IPS-11a (cell line): Measurements from ENCODE around the gene RPL22L1.
"Not testable (repeated sequence)": the region's sequence is repeated elsewhere in the genome, so short reads cannot be mapped to it uniquely, and the experiment has no call there.

Source experiments
- H3K4me3 ChIP-seq: one replicate; pipeline ENCODE4 v1.5.1; 2013; ENCODE audit warnings: low read depth, low read length, control low read depth

RPL22L1 gene

DNA sequence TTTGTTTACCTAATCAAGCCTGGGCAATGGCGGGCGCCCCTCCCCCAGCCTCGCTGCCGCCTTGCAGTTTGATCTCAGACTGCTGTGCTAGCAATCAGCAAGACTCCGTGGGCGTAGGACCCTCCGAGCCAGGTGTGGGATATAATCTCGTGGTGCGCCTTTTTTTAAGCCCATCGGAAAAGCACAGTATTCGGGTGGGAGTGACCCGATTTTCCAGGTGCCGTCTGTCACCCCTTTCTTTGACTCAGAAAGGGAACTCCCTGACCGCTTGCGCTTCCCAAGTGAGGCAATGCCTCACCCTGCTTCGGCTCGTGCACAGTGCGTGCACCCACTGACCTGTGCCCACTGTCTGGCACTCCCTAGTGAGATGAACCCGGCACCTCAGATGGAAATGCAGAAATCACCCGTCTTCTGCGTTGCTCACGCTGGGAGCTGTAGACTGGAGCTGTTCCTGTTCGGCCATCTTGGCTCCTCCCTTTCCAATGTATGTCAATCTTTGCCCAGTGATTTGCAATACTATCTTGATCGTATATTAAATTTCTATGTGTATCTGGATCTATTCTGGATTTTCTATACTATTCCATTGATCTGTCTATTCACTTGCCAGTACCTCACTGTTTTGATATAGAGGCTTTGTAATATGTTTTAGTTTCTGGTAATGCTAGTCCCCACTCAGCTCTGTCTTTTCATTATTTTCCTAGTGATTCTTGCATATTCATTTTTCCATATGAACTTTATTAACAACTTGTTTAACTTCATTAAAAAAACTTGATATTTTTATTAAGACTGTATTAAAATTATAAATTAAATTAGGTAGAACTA is 14.3 kb upstream of the RPL22L1 start:
- not testable (repeated sequence) for H3K4me3 ChIP-seq

DNA sequence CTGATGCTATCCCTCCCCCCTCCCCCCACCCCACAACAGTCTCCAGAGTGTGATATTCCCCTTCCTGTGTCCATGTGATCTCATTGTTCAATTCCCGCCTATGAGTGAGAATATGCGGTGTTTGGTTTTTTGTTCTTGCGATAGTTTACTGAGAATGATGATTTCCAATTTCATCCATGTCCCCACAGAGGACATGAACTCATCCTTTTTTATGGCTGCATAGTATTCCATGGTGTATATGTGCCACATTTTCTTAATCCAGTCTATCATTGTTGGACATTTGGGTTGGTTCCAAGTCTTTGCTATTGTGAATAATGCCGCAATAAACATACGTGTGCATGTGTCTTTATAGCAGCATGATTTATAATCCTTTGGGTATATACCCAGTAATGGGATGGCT is 8.7 kb upstream of the RPL22L1 start:
- H3K4me3 ChIP-seq, result not testable (repeated sequence)

DNA sequence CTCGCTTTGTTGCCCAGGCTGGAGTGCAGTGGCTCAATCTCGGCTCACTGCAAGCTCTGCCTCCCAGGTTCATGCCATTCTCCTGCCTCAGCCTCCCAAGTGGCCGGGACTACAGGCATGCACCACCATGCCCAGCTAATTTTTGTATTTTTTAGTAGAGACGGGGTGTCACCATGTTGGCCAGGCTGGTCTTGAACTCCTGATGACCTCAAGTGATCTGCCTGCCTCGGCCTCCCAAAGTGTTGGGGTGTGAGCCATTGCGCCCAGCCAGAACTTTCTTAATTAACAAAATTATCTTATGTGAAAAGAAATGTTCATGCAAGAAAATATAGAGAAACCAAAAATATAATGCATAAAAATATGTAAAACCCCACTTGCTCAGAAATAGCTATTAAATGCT is 7.3 kb upstream of the RPL22L1 start:
- not testable (repeated sequence) for H3K4me3 ChIP-seq

DNA sequence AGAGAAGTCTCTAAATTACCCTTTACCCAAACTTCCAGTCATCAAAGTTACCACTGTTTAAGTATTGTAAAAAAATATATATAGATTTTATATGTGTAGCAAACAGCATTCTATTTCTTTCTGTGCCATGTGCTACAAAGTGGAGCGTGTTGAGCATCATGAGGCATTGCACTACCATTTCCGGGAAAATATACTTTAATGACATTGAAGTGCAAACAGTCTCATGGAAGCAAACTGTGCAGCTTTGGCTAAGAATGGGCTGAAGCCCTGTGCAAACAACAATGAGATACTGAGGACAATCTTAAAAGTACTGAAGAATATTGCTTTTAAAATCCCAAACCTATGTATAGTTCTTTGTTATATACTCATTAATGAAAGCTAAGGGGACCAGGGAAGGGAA is 6.5 kb upstream of the RPL22L1 start:
- no peak overlapping the region for H3K4me3 ChIP-seq

DNA sequence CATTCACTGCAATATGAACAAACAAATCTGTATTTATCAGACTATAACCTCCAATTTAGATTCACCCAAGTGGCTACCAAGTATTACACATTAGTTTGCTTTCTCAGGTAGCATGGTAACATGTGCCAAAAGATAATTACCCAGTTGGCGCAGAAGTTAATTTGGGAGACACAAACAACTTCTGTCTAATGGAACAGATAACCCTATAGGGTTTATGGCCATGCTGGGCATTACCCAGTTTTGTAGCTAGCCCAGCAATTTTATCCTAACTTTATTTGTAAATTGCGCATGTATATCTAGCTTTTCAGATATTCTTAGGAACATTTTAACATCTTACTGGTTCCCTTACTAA is 780 bp downstream of the RPL22L1 start:
- peak overlapping the region; percentile 97 for H3K4me3 ChIP-seq

DNA sequence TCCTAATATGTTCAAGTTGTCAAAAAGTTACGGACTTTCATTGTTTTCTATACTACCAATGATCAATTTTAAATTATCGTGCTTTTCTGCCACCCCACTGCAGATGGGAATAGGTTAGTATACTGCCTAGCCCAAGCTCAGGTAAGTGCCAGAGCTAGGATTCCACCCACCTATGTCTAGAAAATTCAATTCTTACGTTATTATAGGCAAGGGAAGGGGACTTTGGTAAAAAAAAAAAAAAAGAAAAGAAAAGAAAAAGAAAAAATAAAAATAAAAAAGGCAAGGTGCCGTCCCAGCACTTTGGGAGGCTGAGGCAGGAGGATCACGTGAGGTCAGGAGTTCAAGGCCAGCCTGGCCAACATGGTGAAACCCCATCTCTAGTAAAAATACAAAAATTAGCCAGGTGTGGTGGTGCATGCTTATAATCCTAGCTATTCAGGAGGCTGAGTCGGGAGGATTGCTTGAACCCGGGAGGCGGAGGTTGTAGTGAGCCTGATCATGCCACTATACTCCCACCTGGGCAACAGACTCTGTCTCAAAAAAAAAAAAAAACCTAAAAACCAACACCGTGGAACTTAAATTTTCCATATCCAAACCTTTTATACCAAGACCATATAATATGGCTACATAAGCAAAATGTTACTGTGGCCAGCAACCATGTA is 1.3 kb downstream of the RPL22L1 start:
- H3K4me3 ChIP-seq, result peak overlapping the region; percentile 97

DNA sequence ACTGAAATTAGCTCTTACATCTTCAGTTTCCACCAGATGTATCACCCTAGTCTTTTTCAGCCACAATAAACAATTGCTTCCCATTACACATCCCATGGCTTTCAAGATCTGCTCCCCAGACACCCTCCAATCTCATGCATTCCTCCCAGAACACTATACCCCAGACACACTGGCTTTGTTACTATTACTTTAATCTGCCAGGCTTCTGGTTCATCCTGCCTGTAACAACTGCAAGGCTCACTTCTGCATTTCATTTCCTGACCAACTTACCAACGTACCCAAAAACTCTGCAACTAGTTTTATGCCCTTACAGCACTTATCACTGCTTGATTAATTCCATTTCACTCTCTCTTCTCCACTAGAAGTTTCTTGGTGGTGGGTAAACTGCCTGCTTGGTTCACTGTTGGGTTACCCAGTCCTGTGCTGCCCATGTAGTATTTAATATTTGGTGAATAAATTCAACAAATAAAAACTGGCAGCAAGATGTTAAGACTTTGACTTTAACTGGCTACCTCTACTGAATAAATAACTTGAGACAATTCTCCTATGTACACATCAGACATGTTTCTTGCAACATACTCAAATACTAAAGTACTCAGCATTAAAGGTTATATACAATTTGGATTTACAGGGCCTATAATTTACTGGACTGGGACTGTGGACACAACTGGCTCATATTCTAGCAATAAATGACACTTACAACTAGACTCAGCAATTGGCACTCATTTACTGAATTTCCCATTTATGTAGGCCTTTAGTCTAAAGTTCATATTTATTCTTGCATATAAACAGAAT is 2.7 kb downstream of the RPL22L1 start:
- no peak overlapping the region for H3K4me3 ChIP-seq

DNA sequence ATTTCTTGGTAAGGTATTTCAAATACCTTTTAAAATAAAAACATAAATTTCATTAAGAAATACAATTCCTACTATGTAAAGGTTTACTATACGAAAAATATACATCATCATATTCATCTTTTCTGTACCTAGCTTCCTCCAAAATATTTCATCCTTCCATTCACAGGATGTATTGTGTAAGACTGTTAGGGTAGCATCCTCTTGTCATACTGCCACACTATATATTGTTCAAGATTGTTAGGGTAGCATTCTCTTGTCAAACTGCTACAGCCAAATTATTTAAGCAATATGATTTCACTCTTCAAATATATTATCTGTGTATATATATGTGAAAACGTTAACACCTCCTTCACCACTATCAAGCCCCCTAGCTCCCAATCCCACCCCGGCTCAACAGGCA is 3.5 kb downstream of the RPL22L1 start:
- H3K4me3 ChIP-seq, result no peak overlapping the region

DNA sequence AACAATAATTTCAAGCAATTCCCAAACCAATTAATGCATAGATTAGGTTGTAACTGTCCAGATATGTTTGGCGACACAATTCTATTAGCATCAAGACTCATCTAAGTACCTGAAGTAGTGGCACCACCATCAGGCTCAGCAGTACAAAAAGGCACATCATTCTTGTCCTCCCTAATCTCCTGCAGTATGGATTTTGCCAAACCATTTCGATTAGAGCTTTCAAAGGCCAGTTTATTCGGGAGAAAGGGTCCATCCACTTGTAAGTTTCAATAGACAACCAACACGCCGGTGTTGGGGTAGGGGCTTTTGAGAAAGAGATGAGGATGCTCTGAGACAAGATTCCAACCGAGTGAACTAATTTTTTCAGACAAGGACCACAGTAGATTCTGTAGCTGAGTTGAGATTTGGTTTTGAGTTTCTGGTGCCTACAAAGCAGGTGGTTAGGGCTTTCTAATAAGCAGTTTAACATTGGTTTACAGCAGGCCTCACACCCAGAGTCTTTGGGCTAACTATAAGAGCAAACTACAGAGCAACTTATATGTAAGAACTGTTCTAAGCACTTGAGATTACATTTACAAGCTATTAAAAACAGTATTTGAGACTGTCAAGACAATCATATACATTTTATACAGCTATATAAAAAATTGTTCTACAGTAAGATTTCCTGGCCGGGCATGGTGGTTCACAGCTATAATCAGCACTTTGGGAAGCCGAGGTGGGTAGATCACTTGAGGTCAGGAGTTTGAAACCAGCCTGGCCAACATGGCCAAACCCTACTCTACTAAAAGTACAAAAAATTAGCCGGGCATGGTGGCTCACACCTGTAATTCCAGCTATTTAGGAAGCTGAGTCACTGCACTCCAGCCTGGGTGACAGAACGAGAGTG is 4.5 kb downstream of the RPL22L1 start:
- no peak overlapping the region for H3K4me3 ChIP-seq

DNA sequence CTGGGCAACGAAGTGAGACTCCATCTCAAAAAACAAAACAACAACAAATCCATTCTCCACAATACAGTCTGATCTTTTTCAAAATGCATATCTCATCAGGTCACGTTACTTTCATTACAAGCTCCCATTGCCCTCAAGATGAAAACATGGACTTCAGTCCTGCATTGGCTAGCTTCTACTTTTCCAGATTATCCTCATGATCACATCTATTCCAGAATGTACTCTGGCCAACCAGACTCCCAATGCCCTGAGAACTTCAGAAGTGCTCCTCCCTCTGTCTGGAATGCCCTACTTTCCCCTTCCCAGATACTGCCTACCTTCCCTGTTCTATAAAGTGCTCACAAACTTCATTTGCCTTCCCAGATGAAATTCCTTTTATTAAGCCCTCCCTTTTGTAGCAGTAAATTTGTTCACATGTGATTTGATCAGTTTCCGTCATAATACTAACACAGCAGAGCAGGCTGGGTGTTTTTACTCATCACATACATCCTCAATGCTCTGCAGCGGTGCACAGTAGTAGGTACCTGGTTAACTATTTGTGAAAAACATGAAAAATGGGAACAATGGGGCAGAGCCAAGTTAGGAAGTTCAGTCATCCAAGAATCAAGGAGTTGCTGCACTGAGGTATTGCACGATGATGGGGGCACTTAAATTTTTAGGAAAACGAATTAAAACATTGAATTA is 5.3 kb downstream of the RPL22L1 start:
- no peak overlapping the region for H3K4me3 ChIP-seq

DNA sequence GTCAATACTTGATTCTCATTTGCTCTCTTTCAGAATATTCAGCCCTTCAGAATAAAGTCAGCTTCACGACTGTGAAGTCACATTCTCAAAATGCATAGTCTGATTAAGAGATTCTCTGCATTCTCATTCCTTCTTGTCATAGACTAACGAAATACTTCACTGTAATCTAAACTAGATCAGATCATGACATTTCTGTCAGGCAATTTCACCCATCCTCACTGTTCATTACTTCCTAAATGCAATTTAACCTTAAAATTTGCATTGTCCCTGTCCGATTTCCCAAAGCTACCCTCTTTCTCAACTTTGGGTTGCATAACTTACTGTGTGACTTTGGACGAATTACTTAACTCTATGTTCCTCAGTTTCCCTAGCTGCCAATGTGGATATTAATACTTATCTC is 6.2 kb downstream of the RPL22L1 start:
- H3K4me3 ChIP-seq, result no peak overlapping the region

DNA sequence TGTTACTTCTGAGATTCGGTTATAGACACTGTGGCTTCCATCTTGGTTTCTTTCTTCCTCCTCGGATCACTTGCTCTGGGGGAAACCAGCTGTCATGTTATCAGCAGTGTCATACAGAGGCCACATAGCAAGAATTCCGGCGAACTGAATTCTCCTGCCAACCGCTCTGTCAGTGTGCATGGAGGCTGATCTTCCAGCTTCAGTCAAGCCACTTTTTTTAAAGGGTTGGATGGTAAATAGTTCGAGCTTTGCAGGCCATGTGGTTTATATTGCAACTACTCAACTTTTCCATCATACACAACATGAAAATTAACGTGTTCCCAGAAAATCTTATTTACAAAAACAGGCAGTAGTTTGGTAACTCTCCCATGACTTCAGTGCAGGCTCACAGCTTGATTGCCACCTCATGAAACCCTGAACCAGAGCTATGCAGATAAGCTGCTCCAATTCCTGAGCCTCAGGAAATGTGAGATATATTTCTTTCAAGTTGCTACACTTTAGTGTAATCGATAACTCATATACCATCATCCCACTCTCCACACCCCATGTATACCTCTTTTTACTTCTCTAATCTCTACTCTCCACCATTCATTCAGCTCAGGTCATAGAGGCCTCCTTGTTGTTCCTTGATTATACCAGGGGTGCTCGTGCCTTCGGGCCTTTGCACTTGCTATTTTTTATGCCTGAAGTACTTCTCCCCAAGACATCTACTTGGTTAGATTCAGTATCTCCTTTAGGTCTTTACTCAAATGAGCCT is 7.2 kb downstream of the RPL22L1 start:
- no peak overlapping the region for H3K4me3 ChIP-seq

DNA sequence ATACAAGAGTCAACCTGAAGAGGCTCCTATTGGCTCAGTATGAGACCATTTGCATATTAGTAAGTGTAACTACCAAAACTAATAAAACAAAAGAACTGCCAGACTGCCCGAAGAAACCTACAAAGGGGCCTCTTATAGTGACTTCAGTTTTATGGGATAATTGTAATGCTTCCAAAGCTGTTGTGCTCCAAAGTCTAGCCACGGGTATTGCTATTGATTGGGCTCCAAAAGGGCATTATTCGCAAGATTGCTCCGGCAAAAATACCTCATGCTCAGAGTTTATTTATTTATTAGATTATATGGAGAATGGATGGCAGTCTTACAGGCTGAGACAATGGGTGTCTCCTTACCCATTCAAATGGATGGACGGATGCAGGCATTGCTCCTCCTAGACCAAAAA is 11.4 kb downstream of the RPL22L1 start:
- H3K4me3 ChIP-seq, result no peak overlapping the region

DNA sequence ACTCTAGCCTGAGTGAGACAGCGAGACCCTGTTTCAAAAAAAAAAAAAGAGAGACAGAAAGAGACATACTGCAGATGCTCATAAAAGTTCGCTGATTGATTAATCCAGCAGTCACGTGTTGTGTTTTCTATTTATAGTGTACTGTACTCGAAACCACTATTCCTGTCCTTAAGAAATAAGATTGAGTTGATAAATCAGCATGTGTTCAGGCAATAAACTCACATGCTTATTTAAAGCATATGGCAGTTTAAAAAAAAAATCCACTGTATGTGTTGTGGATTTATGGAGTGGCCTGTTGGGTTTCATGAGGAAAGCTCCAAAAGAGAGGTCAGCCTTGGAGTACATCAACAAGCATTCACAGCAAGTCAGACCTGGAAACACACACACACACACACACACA is 17.7 kb downstream of the RPL22L1 start:
- H3K4me3 ChIP-seq, result no peak overlapping the region

DNA sequence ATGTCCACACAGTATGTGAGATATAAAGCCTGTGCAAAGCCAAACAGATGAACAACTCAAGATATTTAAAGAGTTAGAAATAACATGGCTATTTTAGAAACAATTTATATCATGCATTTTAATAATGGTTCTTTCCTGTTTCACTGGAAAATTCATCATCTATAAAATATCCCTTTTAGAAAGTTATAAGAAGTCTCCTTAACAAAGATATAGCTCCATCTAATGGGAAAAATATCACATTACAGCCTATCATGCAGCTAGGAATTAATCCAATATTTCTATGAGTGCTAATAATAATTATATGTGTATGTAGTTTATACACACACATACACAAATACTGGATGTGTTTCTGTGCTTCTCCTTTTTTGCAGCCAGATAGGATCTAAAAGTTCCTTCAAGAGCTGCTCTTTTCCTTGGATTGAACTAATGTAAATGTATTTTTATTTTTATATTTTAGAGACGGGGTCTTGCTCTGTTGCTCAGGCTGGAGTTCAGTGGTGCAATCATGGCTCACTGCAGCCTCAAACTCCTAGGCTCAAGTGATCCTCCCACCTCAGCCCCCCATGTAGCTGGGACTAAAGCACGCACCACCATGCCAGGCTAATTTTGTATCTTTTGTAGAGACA is 21.6 kb downstream of the RPL22L1 start:
- H3K4me3 ChIP-seq, result no peak overlapping the region

DNA sequence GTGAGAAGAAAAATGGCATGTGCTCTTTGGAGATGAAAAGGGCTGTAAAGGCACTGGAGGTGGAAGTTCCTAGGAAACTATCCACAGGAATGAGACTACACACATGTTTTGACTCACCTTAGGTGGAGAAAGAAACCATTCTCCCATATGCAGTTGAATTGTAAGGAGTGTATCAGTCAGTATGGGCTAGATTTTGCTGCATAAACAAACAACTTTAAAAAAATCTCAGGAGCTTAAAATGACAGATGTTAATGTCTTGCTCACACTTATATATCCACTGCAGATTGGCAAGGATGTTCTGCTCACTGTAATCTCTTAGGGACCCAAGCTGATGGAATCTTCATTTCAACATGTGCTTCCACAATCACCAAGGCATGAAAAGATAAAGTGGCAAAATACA is 25.6 kb downstream of the RPL22L1 start:
- H3K4me3 ChIP-seq, result no peak overlapping the region

DNA sequence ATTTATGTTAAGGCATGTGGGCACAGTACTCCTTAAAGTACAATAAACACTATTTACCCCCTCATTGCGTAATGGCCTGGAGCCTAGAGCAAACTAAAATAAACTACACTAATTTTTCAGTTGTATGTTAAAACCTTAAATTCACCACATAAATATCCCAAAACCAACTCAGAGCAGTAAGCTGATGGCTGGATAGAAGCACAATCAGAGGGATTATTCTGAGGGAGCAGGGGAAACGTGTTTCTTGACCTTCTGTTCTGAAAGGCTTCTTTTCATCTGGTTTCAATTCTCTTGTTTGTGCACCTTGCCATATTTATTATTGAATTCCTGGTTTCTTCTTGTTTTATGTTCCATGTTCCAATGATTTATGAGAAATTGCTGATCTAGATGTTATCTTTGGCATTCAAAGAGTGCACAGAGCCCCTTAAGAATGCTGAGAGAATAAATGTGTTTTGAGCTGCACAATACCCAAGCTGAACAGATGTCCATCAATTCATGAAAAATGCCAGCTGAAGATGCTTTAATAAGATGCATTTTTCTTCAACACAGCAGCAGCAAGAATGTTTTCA is 29.6 kb downstream of the RPL22L1 start:
- H3K4me3 ChIP-seq, result no peak overlapping the region

DNA sequence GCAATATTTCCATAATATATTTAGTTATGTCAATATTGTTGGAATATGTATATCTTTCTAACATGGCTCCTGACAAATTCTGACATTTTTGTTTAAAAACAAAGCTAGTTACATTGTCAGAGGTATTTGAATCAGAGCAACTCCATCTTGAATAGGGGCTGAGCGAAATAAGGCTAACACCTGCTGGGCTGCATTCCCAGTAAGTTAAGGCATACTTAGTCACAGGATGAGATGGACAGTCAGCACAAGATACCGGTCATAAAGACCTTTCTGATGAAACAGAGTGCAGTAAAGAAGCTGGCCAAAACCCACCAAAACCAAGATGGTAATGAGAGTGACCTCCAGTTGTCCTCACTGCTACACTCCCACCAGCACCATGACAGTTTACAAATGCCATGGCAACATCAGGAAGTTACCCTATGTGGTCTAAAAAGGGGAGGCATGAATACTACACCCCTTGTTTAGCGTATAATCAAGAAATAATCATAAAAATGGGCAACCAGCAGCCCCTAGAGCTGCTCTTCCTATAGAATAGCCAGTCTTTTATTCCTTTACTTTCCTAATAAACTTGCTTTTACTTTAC is 30.4 kb downstream of the RPL22L1 start:
- H3K4me3 ChIP-seq, result no peak overlapping the region

DNA sequence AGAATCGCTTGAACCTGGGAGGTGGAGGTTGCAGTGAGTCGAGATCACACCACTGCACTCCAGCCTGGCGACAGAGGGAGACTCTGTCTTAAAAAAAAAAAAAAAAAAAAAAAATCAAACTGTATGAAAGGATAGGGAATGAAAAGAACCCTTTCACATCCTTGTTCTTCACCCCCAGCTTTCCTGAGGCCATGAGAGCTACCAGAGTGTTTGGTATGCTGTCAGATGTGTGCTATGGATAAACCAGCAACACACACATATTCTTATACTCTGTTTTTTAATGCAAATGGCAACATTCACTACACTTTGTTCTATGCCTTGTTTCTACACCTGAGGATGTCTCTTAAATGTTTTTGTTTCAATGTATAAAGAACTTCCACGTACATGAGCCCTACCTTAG is 33.5 kb downstream of the RPL22L1 start:
- no peak overlapping the region for H3K4me3 ChIP-seq
